B cell (primary cell): ENCODE data around the gene ABCD3. TPM values are rescaled to one million over a fixed set of nuclear protein-coding genes. Genes with fewer than 3 reads are reported as not detected.

Experiments used
- ATAC-seq: fragments of 200-7000 bp; cut with Tn5 transposase; one replicate; pipeline ENCODE4 v1.10.0; 2021; ENCODE audit warnings: low read depth, mild to moderate bottlenecking, moderate number of reproducible peaks, moderate library complexity
- CTCF ChIA-PET: fragments of 350-600 bp; sonication (Branson Sonifier 250); formaldehyde crosslinking; loops from one replicate; lab custom pipeline; 2021; ENCODE audit warnings: antibody characterized with exemption, inconsistent platforms; lab: Charles Lee
- POLR2A ChIA-PET: fragments of 350-600 bp; sonication (Branson Sonifier 250); formaldehyde crosslinking; loops from one replicate; lab custom pipeline; 2021; ENCODE audit warnings: antibody characterized with exemption; lab: Charles Lee
- DNase-seq: peaks from one replicate; pipeline ENCODE4 v3.0.0; 2013
- H2AFZ ChIP-seq: 2 replicates; pipeline ENCODE4 v1.6.1; 2012; ENCODE audit warnings: mild to moderate bottlenecking, low read depth, low read length; ENCODE audit not compliant: insufficient read depth, poor library complexity, severe bottlenecking
- H3K27ac ChIP-seq, 2 donors: 1 replicate in 1 of 2; 2 replicates in 1 of 2; pipeline ENCODE4 v1.5.1; 2012 to 2013; ENCODE audit warnings: low read length in 2 of 2, mild to moderate bottlenecking in 2 of 2, moderate library complexity in 1 of 2
- H3K27me3 ChIP-seq, 4 experiments: fragments of 200-600 bp in 1 of 4; sonication (generic) in 1 of 4; replicated peaks in 1 of 4; 1 replicate in 2 of 4; 2 replicates in 2 of 4; pipeline versions ENCODE4 v1.6.1 to v1.7.0; 2013 to 2016; ENCODE audit warnings: low read length in 3 of 4, mild to moderate bottlenecking in 2 of 4, mixed read lengths in 1 of 4, moderate library complexity in 1 of 4; ENCODE audit not compliant: insufficient read depth in 4 of 4, control insufficient read depth in 3 of 4; ENCODE audit errors: control extremely low read depth in 1 of 4
- H3K36me3 ChIP-seq, 2 experiments: replicated peaks in 1 of 2; 1 replicate in 1 of 2; 2 replicates in 1 of 2; pipeline versions ENCODE4 v1.6.1 to v1.7.1; 2013; ENCODE audit warnings: low read length in 1 of 2; ENCODE audit not compliant: insufficient read depth in 2 of 2, control insufficient read depth in 1 of 2; ENCODE audit errors: control extremely low read depth in 1 of 2, extremely low read depth in 1 of 2
- H3K4me1 ChIP-seq, 2 donors: fragments of 200-600 bp in 1 of 2; sonication (generic) in 1 of 2; 1 replicate in 1 of 2; 2 replicates in 1 of 2; pipeline versions ENCODE4 v1.5.1 to v1.6.1; 2013 to 2017; ENCODE audit warnings: low read length in 2 of 2; ENCODE audit not compliant: control insufficient read depth in 2 of 2, insufficient read depth in 2 of 2
- H3K4me2 ChIP-seq: replicated peaks from 2 replicates; pipeline ENCODE3; 2012; ENCODE audit warnings: mild to moderate bottlenecking, low read depth, low read length; ENCODE audit not compliant: poor library complexity, severe bottlenecking
- H3K4me3 ChIP-seq, 5 experiments: fragments of 200-600 bp in 1 of 5; sonication (generic) in 1 of 5; 1 replicate in 3 of 5; 2 replicates in 2 of 5; pipeline versions ENCODE4 v1.5.1 to v1.7.0; 2011 to 2016; ENCODE audit warnings: low read length in 4 of 5, mild to moderate bottlenecking in 4 of 5, low read depth in 2 of 5, control low read depth in 1 of 5, moderate library complexity in 1 of 5; ENCODE audit not compliant: insufficient read depth in 1 of 5; ENCODE audit errors: control extremely low read depth in 1 of 5, extremely low read depth in 1 of 5
- H3K79me2 ChIP-seq: fragments of 200-600 bp; sonication (generic); one replicate; pipeline ENCODE4 v1.6.0; 2016; ENCODE audit warnings: low read length; ENCODE audit not compliant: control insufficient read depth, insufficient read depth
- H3K9ac ChIP-seq: fragments of 200-600 bp; sonication (generic); 2 replicates; pipeline ENCODE4 v1.6.1; 2017; ENCODE audit warnings: mild to moderate bottlenecking, low read length, moderate library complexity
- H3K9me3 ChIP-seq, 3 donors: one replicate each; pipeline versions ENCODE4 v1.6.1 to v1.7.1; 2013; ENCODE audit warnings: low read length in 2 of 3; ENCODE audit not compliant: control insufficient read depth in 2 of 3, insufficient read depth in 1 of 3; ENCODE audit errors: control extremely low read depth in 1 of 3
- H4K20me1 ChIP-seq: 2 replicates; pipeline ENCODE4 v1.6.0; 2012; ENCODE audit warnings: mild to moderate bottlenecking, low read length; ENCODE audit not compliant: insufficient read depth, control insufficient read depth, poor library complexity, severe bottlenecking
- H3K27ac Mint-ChIP-seq: one replicate; pipeline ENCODE4 v1.8.0; 2021; ENCODE audit warnings: mixed read lengths
- H3K27me3 Mint-ChIP-seq: one replicate; pipeline ENCODE4 v1.8.0; 2021; ENCODE audit warnings: mixed read lengths
- H3K4me1 Mint-ChIP-seq: one replicate; pipeline ENCODE4 v1.8.0; 2021; ENCODE audit warnings: mixed read lengths
- H3K4me3 Mint-ChIP-seq: one replicate; pipeline ENCODE4 v1.8.0; 2021; ENCODE audit warnings: mixed read lengths
- H3K9me3 Mint-ChIP-seq: one replicate; pipeline ENCODE4 v1.8.0; 2022; ENCODE audit warnings: mixed read lengths; ENCODE audit not compliant: insufficient read depth
- EZH2 ChIP-seq: IDR thresholded peaks from 2 replicates; pipeline ENCODE4 v1.6.1; 2012; ENCODE audit warnings: borderline replicate concordance, low read depth, mild to moderate bottlenecking, moderate library complexity, low read length; ENCODE audit not compliant: insufficient read depth, poor library complexity, severe bottlenecking
- WGBS: methylation state at CpG from one replicate; pipeline ENCODE4 v1.1.5; 2013; ENCODE audit warnings: missing lambda C conversion rate; ENCODE audit not compliant: insufficient coverage; 5-methylcytosine and 5-hydroxymethylcytosine counted together
- intact Hi-C: fragments of 100-400 bp; cut with micrococcal nuclease; formaldehyde crosslinking; loops from one replicate; pipeline ENCODE4 v1.10.0; 2022
- polyA plus RNA-seq: library from polyadenylated mRNA; depleted of rRNA; stranded (reverse); fragments of >200 nt; gene quantifications from 2 replicates; pipeline ENCODE4 v1.2.3, GENCODE V29; 2012
- total RNA-seq, 2 donors: library from RNA; stranded (reverse); fragments of 120-200 nt in 1 of 2; gene quantifications; 1 replicate in 1 of 2; 2 replicates in 1 of 2; pipeline versions ENCODE4 v1.2.3 to v1.2.4, GENCODE V29; 2013 to 2022
- TF ChIP-seq, protein P1 (sequence below): fragments of 200-600 bp; IDR thresholded peaks from one replicate; pipeline ENCODE4 v1.8.0; 2022; ENCODE audit warnings: antibody characterized with exemption, mild to moderate bottlenecking

The ABCD3 gene
- total and polyA plus RNA-seq, 2 donors (not counting 1 experiment from before 2014, with no cell fraction given): 4.0 to 19.4 TPM

DNA sequence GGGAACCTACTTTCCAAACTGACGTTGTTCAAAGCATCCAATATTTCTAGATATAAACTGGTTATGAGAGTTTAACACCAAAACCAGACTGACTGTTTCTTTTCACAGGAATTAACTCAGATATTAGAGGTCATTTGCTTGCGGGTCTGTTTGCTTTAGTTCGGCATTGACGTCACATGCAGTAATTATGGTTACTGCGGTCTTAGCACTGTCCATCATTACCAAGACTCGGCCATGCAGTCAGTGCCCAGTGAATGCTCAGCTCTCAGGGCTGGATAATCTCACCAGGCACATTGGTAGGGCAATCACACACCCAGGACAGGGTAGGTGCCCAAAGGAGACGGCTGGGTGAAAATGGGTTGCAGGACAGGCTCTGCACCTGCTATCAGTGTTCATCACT, 133.3 kb downstream of the ABCD3 start:
- no peak for TF ChIP-seq EZH2
- TF ChIP-seq, protein P1, sequence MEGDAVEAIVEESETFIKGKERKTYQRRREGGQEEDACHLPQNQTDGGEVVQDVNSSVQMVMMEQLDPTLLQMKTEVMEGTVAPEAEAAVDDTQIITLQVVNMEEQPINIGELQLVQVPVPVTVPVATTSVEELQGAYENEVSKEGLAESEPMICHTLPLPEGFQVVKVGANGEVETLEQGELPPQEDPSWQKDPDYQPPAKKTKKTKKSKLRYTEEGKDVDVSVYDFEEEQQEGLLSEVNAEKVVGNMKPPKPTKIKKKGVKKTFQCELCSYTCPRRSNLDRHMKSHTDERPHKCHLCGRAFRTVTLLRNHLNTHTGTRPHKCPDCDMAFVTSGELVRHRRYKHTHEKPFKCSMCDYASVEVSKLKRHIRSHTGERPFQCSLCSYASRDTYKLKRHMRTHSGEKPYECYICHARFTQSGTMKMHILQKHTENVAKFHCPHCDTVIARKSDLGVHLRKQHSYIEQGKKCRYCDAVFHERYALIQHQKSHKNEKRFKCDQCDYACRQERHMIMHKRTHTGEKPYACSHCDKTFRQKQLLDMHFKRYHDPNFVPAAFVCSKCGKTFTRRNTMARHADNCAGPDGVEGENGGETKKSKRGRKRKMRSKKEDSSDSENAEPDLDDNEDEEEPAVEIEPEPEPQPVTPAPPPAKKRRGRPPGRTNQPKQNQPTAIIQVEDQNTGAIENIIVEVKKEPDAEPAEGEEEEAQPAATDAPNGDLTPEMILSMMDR: no peak
- Histone ChIP-seq H3K27me3 (peaks cover 0 to 3% (median 0%) of the 10 kb centered on the region in 4 experiments), H3K4me1 (no peaks in the 10 kb centered on the region), H3K79me2 (no peaks in the 10 kb centered on the region), H2AFZ (no peak overlapping the region), H3K9me3 (no peaks in the 10 kb centered on the region), H3K9ac (no peak overlapping the region), H3K4me2 (no peak overlapping the region), H3K36me3 (no peaks in the 10 kb centered on the region), H3K4me3 (no peak overlapping the region), H3K27ac (no peak overlapping the region), H4K20me1 (no peaks in the 10 kb centered on the region)
- no peak for ATAC-seq
- Mint-ChIP-seq H3K27me3 (peaks cover 19% of the 10 kb centered on the region), H3K4me1 (no peaks in the 10 kb centered on the region), H3K4me3 (no peak overlapping the region), H3K9me3 (no peaks in the 10 kb centered on the region), H3K27ac (no peak overlapping the region)
- no peak for DNase-seq
- 100% methylated on average over 5 of the region's 7 CpGs for WGBS
- CTCF ChIA-PET: no interaction called here
- intact Hi-C loops: no loop called here
- POLR2A ChIA-PET: no interaction called here

DNA sequence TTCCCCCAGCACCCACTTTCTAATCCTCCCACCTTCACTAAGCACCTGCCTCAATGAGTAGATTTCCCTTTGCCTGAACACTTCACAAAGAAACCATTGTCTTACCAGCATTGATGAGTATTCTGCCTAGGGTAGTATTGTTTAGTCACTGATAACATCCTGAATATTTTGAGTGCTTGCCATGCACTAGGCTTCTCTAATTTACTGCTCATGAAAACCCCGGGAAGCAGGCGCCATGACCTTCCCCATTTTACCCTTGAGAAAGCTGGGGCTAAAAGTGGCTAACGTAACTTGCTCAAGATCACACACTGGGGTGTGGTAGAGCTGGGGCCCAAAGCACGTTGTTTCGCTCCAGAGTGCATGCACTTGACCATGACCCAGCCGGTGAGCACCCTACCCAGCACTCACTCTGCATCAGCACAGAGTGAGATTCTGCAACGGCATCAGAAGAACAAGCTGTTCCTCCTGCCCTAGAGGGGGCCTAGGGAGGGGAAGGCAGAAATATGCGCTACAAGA, 133.9 kb downstream of the ABCD3 start:
- Histone ChIP-seq H3K4me1 (no peaks in the 10 kb centered on the region), H3K27ac (no peak overlapping the region), H3K9ac (no peak overlapping the region), H3K4me3 (no peak overlapping the region), H3K79me2 (no peaks in the 10 kb centered on the region), H3K9me3 (no peaks in the 10 kb centered on the region), H4K20me1 (no peaks in the 10 kb centered on the region), H3K36me3 (no peaks in the 10 kb centered on the region), H3K4me2 (no peak overlapping the region), H2AFZ (no peak overlapping the region), H3K27me3 (peaks cover 0 to 3% (median 0%) of the 10 kb centered on the region in 4 experiments)
- no peak overlapping the region for H3K27ac Mint-ChIP-seq
- ChIA-PET CTCF (no interaction called here), POLR2A (no interaction called here)
- H3K27me3 Mint-ChIP-seq: peaks cover 14% of the 10 kb centered on the region
- no peaks in the 10 kb centered on the region for H3K9me3 Mint-ChIP-seq
- 87% methylated on average over 6 of the region's 8 CpGs for WGBS
- H3K4me1 Mint-ChIP-seq: no peaks in the 10 kb centered on the region
- ATAC-seq: no peak
- intact Hi-C loops: no loop called here
- no peak overlapping the region for H3K4me3 Mint-ChIP-seq
- no peak for DNase-seq
- no peak for TF ChIP-seq EZH2
- TF ChIP-seq, protein P1: no peak
